Stimulated activated naive CD4-positive, alpha-beta T cell (primary cell): ENCODE results near the gene SRD5A1.

Experiments used
- DNase-seq, 6 experiments: peaks; one replicate each; lab custom pipeline; 2025; lab: John Stamatoyannopoulos, UW

SRD5A1 gene, protein sequence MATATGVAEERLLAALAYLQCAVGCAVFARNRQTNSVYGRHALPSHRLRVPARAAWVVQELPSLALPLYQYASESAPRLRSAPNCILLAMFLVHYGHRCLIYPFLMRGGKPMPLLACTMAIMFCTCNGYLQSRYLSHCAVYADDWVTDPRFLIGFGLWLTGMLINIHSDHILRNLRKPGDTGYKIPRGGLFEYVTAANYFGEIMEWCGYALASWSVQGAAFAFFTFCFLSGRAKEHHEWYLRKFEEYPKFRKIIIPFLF

GRCh38 chr5:6632888-6633468 lies at the start of gene SRD5A1, which contains the start of gene NSUN2:
Gene SRD5A1, plus strand, starts transcription at chr5:6633440. Its CDS starts 137 bp downstream, at chr5:6633577.
Gene NSUN2, minus strand, starts transcription at chr5:6633044. Its CDS starts 65 bp downstream, at chr5:6632979.
- DNase-seq: peak; percentile 86 to 95 (median 89)

DNA sequence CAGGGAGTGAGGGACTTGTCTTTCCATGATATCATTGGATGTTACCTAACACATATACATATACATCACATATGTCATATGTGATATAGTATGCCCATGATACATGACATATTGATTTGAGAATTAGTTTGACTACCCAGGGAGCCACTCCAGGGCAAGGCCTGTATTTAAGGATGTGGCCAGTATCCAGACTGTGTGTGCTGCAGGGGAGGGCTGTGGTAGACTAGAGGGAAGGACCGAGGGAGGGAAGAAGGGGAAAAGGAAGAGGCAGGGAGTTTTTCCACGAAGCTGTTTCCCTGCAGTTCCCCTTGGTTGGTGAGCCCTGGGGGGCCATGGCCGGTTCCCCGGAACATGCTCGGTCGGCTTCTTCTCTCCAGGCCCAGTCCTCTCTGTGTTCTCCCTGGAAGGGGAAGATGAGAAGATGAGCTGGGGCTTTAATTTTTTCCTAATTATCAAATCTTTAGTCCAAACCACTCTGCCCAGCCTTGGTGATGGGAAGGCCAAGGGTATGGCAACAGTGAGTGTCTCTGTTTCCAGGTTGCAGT lies 49.1 kb upstream of the SRD5A1 start:
- no peak for DNase-seq

DNA sequence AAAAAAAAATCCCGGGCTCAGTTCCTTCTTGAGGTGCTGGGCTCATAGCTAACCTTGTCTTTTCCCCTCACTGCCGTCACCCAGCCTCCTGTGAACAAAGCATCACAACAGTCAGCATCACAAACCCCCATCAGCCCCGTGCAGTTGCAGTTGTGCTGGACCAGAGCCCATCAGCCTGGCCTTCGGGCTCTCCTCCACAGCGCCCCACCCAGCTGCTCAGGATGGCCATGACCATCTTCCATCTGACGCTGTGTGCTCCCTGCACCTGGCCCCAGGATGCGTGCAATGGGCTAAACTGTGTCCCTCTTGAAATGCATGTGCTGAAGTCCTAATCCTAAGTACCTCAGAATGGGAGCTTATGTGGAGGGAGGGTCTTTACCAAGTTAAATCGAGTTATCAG lies 48.5 kb upstream of the SRD5A1 start:
- no peak for DNase-seq

- DNase-seq: no peak
Observed at GRCh38 chr5:6585168-6585567, 48.1 kb upstream of the SRD5A1 start.

GRCh38 chr5:6585939-6586646 lies 47.1 kb upstream of the SRD5A1 start:
- DNase-seq: no peak

DNA sequence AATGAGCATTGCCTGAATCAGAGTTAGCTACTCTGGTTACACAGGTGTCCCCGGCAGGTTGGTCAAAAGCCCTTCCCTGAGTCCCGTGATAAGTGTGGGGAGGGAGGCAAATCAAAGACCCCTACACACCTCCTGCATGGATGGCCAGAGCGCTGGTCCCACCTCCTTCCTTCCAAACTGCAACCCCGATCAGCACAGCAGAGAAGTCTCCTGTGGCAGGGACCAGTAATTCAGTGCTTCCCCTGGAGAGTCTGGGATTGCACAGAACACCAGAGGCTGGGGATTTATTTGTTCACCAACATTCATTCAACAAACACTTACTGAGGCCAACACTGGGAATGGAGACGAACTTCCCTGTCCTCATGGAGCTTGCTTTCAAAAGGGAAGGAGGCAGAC lies 46.6 kb upstream of the SRD5A1 start:
- DNase-seq: no peak

DNA sequence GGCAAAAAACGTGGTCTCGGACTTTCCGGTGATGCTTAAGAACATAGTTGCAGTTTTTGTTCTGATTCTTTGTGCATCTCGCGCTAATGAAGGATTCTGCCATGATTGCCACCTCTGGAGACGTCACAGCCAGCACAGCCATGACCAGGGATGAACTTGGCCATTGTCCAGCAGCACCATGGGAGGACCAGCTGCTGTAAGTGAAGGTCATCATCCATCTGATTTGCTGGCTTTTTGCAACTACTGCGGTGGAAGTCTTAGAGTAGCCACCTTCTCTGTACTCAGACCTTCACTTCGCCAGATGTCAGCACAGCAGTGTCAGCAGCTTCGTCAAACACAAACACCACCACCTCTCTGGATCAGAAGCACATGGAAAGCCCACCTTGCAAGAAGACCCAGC lies 46.1 kb upstream of the SRD5A1 start:
- no peak for DNase-seq

DNA sequence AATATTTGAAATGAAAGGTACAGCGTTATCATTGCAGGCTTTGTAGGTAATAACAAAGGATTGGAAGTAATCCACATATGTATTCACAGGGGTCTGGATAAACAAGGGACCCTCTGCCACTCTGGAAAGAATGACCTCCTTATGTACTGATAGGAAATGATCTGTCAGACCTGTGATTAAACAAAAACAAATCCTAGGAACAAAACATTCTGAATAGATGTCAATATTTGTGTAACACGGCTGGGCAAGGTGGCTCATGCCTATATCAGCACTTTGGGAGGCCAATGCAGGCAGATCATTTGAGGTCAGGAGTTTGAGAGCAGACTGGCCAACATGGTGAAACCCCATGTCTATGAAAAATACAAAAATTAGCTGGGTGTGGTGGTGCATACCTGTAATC lies 42.7 kb upstream of the SRD5A1 start:
- DNase-seq: no peak

GRCh38 chr5:6591671-6592288 lies 41.5 kb upstream of the SRD5A1 start:
- no peak for DNase-seq

- DNase-seq: no peak
Observed at GRCh38 chr5:6592601-6593000, 40.6 kb upstream of the SRD5A1 start.

DNA sequence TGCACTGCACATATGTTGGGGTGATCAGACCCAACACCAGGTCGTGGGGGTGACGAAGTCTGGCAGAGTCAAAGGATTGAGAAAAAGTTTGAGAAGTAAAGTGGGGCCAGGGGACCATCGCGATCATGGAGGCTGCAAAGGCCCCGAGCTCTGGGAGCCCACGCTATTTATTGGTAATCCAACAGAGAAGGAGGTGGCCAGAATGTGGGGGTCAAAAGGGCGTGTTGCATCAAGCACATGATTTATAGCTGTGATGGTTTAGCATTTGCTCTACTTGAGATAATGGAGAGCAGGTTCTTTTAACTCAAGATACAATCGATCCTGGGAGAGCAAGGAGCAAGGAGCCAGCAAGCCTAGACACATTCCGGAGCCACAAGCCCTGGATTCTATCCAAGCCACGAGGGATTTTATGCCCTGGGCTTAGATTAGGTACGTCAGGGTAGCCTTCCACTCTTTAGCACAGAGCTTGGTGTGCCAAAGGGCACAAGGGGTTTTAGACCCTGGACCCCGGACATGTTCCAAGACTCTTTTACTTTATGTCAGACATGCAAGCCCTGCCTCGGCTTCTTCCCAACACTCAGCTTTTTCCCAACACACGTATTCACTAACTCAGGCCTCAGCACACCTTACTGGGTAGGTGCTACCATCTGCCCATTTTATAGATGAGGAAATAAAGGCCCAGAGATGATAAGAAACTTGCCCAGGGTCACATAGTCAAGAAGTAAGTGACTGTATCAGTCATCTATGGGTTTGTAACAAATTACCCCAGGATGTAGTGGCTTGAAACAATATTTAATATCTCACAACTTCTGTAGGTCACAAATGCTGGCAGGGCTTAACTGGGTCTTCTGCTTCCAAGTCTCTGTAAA lies 39.9 kb upstream of the SRD5A1 start:
- no peak for DNase-seq

- no peak for DNase-seq
Observed at GRCh38 chr5:6594066-6594465, 39.2 kb upstream of the SRD5A1 start.

GRCh38 chr5:6595405-6595804 lies 37.8 kb upstream of the SRD5A1 start:
- no peak for DNase-seq

DNA sequence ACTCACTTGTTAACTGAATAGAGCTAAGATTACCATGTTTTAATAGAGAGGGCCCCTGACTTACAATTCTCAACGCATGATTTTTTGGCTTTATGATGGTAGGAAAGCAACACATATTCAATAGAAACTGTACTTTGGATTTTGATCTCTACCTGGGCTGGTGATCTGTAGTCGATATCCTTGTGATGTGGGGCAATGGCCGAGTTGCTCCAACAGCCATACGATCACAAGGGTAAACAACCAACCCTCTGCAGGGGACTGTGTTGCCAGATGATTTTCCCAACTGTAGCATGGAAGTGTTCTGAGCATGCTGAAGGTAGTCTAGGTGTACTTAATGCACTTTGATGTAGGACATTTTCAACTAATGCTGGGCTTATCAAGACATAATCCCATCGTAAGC lies 36.9 kb upstream of the SRD5A1 start:
- no peak for DNase-seq

GRCh38 chr5:6597557-6597956 lies 35.7 kb upstream of the SRD5A1 start:
- DNase-seq: no peak

- no peak for DNase-seq
Observed at GRCh38 chr5:6598351-6598900, 34.8 kb upstream of the SRD5A1 start.

GRCh38 chr5:6599739-6600138 lies 33.5 kb upstream of the SRD5A1 start:
- DNase-seq: no peak

DNA sequence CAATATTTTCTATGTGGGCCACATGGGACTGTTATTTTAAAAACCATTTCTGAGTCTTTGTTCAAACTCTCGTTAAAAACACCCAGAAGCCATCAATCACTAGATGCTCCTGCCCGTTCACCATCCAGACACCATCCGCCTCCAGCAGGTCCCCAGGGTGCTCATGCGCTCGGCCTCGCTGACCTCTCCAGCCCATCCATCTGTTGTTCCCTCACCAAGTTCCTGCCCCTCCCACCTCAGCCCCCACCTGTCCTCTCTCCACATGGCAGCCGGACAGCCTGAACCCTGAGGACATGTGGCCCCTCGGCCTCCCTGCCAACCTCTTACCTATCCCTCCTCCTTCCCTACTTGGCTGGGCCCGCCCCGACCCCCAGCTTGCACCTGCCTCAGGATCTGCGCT lies 32.0 kb upstream of the SRD5A1 start:
- no peak for DNase-seq

- DNase-seq: no peak
Observed at GRCh38 chr5:6601816-6602215, 31.4 kb upstream of the SRD5A1 start.

DNA sequence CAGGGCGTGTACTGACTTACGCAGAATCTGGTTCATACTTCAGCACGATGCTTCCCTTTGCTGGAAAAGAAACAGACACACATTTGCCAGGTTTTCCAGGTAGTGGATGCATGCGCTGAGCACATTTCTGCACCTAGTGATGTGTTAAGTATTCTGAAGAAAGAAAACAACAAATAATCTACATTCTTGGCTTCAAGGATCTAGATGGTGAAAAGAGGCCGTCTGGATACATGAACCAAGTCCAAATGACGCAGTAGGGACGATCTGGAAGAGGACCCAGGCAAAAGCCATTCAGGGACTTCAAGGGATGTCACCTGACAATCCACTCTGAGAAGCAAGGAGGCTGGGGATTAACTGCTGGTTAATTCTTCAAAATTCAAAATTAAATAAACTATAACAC lies 30.8 kb upstream of the SRD5A1 start:
- no peak for DNase-seq

- no peak for DNase-seq
Observed at GRCh38 chr5:6603643-6604042, 29.6 kb upstream of the SRD5A1 start.
